Mononuclear cell (primary cell): Measurements from ENCODE around the gene TBC1D22A. TPM values are rescaled to one million over a fixed set of nuclear protein-coding genes. Genes with fewer than 3 reads are reported as not detected.
"Not testable (repeated sequence)": the region's sequence is repeated elsewhere in the genome, so short reads cannot be mapped to it uniquely, and the experiment has no call there.

Experiments
- H3K27me3 ChIP-seq: 2 replicates; pipeline ENCODE4 v1.6.0; 2011; ENCODE audit warnings: low read length, control low read depth; ENCODE audit not compliant: insufficient read depth
- H3K4me1 ChIP-seq: 2 replicates; pipeline ENCODE4 v1.5.1; 2011; ENCODE audit warnings: mild to moderate bottlenecking, low read length, control low read depth; ENCODE audit not compliant: insufficient read depth
- H3K4me3 ChIP-seq: 2 replicates; pipeline ENCODE4 v1.5.1; 2011; ENCODE audit warnings: mild to moderate bottlenecking, low read length, moderate library complexity
- H3K9me3 ChIP-seq: 2 replicates; pipeline ENCODE4 v1.5.1; 2011; ENCODE audit warnings: low read depth, mild to moderate bottlenecking, control low read depth, low read length
- total RNA-seq: library from RNA; depleted of rRNA; stranded (reverse); fragments of >200 nt; gene quantifications from one replicate; pipeline ENCODE4 v1.2.3, GENCODE V29; 2012

TBC1D22A gene
- total RNA-seq, 1 donor: 14.1 TPM

DNA sequence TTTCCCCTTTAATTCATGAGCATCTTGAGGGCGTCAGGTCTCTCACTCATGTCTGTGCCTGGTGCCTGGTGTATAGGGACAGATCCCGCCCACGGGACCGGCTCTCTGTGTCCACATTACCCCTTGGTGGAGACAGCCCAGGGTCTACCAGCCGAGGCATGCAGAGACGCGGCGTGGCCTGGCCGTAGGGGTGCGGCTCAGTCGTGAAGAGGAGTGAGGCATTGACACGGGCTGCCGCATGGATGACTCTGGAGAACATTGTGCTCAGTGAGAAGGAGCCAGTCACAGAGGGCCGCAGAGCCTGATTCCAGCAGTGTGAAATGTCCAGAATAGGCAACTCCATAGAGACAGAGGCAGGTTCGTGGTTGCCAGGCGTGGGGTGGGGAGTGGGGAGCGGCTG is 209.8 kb downstream of the TBC1D22A start:
- Histone ChIP-seq H3K4me1 (peaks cover 6% of the 10 kb centered on the region), H3K4me3 (no peak overlapping the region), H3K9me3 (no peaks in the 10 kb centered on the region), H3K27me3 (no peaks in the 10 kb centered on the region)

DNA sequence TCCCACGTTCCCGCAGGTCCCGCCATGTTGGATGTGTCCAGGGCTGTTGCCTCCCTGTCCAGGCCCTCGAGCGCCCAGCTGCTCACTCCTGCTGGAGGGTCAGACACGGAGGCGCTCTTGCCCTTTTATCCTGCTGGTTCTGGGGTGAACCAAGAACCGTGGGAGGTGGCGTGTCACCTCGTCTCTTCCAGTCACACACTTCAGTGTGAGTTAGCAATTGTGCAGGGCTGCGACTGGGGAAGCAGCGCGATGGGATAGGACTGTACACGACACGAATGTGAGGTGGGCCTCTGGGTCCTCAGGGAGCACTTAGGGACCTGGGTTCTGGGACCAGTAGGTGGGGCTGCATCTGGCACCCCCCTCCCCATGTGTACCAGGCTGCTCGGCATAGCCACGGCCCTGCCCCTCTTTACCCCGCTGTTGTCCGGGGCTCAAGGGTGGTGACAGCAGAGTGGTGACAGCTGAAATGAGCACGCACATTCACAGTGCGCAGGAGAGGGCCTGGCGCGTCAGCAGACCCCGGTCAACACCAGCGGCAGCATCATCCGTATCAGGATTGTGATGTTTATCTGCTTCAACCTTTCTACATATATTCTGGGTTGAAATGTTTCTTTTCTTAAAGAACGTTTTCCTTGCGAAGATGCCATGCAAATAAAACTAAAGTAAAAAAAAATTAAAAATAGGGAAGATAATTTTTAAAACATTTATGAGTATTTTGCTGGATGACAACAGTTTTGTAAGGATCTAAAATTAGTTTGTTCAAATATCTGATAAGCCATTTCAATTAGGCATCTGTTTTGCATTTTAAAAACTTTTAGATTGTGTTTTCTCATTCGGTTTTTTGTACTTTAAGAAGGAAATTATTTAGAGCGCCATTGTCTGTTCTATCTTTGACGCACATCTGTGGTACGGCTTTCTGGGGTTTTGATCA is 210.7 kb downstream of the TBC1D22A start:
- Histone ChIP-seq H3K4me1 (peaks cover 6% of the 10 kb centered on the region), H3K9me3 (no peaks in the 10 kb centered on the region), H3K4me3 (no peak overlapping the region), H3K27me3 (no peaks in the 10 kb centered on the region)

DNA sequence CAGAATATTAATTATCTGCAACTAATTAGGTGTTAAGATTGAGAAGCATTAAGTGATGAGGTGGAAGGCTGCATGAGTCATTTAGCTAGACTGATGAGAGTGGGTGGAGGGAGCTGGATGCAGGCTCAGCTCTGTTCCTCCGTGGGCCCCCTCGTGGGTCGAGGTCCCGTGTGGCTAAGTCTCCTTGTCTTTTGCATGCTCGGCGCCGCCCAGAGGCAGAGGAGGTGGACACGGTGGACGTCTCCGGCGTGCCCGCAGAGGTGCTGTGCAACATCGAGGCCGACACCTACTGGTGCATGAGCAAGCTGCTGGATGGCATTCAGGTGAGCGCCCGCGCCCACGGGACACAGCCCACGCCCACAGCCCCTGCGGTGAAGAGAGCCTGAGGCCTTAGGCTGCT is 211.6 kb downstream of the TBC1D22A start:
- no peak overlapping the region for H3K4me3 ChIP-seq
- no peaks in the 10 kb centered on the region for H3K27me3 ChIP-seq
- H3K9me3 ChIP-seq: no peaks in the 10 kb centered on the region
- peaks cover 6% of the 10 kb centered on the region for H3K4me1 ChIP-seq

DNA sequence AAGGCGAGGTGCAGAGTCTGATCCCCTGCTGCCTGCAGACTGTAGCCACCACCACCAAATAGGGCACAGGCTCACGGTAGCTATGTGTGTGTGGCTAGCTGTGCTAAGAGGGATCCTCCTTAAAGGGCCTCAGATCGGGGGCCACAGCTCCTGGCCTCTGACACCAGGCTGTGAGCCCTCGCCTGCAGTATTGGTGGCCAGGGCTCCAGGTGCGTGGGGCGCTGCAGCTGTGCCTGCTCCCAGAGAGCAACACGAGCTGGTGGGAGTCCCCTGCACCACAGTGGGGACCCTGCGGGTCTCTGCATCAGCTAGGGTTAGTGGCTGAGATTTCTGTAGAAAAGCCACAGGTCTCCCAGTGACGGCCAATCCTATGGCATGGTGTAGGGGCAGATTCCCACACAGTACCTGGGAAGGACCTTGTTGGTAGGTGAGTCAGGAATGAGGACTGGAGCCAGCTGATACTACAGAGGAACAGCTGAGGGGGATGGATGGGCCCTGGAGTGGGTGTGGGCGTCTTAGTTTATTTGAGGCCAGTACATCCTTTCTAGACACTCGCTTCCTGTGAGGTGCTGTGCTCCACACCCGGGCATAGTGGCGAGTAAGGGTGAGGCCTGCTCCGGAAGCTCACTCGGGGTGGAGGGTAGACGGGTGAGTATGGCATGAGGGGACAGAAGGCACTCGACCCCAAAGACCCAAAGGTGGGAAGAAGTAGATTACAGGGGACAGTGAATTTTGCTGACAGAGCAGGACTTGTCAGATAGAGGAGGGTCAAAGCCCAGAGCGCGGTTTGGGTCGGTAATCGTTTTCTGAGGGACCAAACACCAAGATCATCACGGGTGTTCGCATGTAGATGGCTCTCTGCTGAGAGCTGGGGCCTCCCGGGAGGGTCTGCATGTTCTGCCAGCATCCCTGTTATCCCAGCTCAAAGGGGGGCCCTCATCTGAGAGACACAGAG is 212.5 kb downstream of the TBC1D22A start:
- H3K4me3 ChIP-seq: no peak overlapping the region
- H3K4me1 ChIP-seq: no peaks in the 10 kb centered on the region
- no peaks in the 10 kb centered on the region for H3K9me3 ChIP-seq
- H3K27me3 ChIP-seq: no peaks in the 10 kb centered on the region

DNA sequence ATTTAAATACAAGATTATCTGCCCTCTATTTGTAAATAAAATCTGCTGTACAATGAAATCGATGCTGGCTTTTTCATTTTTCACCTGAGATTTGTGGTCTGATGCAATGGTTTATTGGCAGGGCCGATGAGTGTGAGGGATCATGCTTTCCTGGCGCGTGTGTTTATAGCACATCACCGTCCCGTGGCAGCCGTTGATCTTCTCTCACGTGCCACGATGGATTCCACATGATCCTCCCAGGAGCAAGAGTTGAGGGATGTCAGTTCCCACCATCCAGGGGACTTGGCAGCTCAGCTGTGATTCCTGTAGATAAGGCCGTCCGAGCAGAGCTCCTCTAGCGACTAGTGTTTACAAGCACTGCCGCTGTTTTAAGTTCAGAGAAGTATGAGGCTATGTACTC is 213.7 kb downstream of the TBC1D22A start:
- H3K9me3 ChIP-seq: no peaks in the 10 kb centered on the region
- H3K4me1 ChIP-seq: no peaks in the 10 kb centered on the region
- H3K27me3 ChIP-seq: no peaks in the 10 kb centered on the region
- H3K4me3 ChIP-seq: no peak overlapping the region

DNA sequence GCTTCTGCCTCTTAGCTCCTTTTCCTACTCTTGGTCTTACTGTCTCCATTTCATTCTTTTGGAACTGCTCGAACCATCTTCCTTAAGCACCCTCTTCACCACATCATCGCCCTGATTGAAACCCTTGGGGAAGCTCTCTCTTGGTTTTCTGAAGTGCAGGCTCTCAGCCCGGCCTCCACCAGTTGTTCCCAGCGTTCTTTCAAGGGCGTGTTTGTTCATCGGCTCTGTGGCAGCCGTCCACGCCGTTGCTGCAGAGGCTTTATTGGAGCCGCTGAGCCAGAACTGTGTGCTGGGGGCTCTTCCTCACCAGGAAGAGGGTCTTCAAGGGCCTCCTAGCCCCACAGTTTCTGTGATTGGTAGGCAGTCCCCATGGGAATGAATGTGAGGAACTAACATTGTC is 214.1 kb downstream of the TBC1D22A start:
- no peaks in the 10 kb centered on the region for H3K4me1 ChIP-seq
- no peak overlapping the region for H3K4me3 ChIP-seq
- no peaks in the 10 kb centered on the region for H3K27me3 ChIP-seq
- H3K9me3 ChIP-seq: no peaks in the 10 kb centered on the region

DNA sequence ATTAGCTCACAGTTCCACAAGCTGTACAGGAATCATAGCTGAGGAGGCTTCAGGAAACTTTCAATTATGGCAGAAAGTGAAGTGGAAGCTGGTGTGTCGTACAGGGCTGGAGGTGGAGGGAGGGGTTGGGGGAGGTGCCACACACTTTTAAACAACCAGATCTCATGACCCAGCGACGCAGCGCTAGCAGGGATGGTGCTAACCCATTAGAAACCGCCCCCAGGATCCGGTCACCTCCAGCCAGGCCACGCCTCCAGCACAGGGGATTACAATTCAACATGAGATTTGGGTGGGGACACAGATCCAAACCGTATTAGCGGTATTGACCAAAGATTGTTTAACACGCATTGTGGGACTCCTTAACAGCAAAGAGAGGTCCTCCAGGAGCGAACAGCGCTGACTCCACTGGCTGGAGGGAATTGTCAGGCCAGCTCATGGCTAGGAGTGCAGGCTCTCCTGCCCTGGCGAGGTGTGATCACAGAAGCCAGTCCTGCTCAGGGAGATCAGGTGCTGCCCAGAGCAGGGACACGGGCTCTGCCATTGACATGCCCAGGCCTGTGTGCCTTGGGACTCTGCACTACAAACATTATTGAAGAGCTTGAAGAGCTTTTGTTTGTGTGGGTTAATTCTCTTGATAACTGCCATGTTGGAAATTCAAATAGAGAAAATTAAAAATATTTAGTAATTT is 215.3 kb downstream of the TBC1D22A start:
- no peaks in the 10 kb centered on the region for H3K27me3 ChIP-seq
- no peak overlapping the region for H3K4me3 ChIP-seq
- no peaks in the 10 kb centered on the region for H3K9me3 ChIP-seq
- H3K4me1 ChIP-seq: no peaks in the 10 kb centered on the region

DNA sequence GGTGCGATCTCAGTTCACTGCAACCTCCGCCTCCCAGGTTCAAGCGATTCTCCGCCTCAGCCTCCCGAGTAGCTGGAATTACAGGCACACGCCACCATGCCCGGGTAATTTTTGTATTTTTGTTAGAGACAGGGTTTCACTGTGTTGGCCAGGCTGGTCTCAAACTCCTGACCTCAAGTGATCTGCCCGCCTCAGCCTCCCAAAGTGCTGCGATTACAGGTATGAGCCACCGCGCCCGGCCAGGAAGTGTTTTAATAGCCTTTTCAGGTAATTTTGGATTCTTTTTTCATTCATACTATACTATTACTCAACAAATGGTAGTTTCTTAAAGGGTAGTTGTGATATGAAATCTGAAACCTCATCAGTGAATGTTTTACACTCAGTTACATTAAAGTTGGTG is 216.2 kb downstream of the TBC1D22A start:
- H3K4me1 ChIP-seq, H3K27me3 ChIP-seq, H3K9me3 ChIP-seq, H3K4me3 ChIP-seq: not testable (repeated sequence)

DNA sequence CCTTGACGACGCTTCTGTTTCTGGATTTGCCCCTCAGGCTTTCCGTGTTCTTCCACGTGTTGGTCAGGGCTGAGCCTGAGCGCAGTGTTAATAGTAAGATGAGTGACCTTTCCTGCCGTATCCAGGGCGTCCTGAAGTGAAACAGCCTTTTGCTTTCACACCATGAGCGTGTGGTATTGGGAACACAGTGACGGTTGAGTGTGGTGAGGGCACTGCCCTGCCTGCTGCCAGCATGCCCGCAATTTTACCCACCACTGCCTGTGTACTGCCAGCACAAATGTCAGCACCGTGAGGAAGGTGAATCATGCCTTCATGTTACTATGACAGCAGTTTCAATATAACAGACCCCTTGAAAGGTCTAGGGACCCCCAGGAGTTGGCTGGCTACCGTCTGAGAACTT is 217.1 kb downstream of the TBC1D22A start:
- Histone ChIP-seq H3K4me3 (no peak overlapping the region), H3K4me1 (no peaks in the 10 kb centered on the region), H3K9me3 (no peaks in the 10 kb centered on the region), H3K27me3 (no peaks in the 10 kb centered on the region)

DNA sequence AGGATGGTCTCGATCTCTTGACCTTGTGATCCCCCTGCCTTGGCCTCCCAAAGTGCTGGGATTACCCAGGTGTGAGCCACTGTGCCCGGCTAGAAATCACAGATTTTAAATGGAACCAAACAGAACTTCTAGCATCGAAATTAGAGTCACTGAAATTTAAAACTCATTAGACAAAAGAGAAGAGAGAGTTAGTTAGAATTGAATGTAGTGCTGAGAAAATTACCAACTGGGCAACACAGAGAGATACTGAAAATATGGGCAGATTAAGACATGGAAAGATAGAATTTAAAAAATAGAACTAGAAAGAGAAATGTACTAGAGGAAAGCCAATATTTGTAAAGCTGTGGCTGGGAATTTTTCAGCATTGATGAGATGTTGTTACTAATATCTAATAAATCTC is 217.9 kb downstream of the TBC1D22A start:
- no peaks in the 10 kb centered on the region for H3K4me1 ChIP-seq
- no peaks in the 10 kb centered on the region for H3K9me3 ChIP-seq
- H3K27me3 ChIP-seq: no peaks in the 10 kb centered on the region
- H3K4me3 ChIP-seq: no peak overlapping the region

DNA sequence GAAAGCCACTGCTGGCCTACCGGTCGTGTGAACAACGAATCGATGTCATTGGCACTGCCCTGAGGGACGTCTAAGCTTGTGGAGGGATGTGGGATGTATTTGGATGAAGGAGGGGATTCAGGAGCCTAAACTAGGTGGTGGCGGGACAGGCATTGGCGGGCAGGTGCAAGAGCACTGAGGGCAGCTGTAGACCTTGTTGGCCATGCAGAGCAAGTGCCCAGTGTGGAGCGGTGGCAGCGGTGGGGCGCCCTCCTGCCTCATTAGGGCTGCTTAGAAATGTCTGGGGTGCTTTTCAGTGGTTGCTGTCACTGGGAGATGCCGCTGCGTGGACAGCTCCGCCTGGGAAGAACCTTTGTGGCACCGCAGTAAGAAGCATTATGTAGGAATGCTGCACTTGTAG is 220.2 kb downstream of the TBC1D22A start:
- H3K4me3 ChIP-seq: no peak overlapping the region
- no peaks in the 10 kb centered on the region for H3K4me1 ChIP-seq
- H3K27me3 ChIP-seq: no peaks in the 10 kb centered on the region
- no peaks in the 10 kb centered on the region for H3K9me3 ChIP-seq

DNA sequence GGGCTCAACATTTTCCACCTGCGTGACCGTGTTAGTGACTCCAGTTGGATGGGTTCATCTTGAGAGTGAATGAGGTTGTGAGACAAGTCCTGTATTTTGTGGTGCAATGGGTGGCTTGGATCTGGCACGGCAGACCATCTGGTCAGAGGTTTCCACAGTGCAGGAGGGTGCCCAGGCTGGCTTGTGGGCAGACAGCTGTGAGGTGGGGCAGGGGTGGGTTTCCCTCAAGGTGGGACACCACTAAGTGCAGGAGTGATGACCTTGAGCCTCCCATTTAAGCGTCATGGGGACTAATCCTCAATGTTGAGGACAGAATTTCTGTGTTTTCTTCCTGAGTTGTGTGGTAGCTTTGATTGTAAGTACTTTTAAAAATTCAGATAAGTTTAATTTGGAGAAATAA is 220.6 kb downstream of the TBC1D22A start:
- H3K27me3 ChIP-seq: no peaks in the 10 kb centered on the region
- no peak overlapping the region for H3K4me3 ChIP-seq
- no peaks in the 10 kb centered on the region for H3K4me1 ChIP-seq
- H3K9me3 ChIP-seq: no peaks in the 10 kb centered on the region

DNA sequence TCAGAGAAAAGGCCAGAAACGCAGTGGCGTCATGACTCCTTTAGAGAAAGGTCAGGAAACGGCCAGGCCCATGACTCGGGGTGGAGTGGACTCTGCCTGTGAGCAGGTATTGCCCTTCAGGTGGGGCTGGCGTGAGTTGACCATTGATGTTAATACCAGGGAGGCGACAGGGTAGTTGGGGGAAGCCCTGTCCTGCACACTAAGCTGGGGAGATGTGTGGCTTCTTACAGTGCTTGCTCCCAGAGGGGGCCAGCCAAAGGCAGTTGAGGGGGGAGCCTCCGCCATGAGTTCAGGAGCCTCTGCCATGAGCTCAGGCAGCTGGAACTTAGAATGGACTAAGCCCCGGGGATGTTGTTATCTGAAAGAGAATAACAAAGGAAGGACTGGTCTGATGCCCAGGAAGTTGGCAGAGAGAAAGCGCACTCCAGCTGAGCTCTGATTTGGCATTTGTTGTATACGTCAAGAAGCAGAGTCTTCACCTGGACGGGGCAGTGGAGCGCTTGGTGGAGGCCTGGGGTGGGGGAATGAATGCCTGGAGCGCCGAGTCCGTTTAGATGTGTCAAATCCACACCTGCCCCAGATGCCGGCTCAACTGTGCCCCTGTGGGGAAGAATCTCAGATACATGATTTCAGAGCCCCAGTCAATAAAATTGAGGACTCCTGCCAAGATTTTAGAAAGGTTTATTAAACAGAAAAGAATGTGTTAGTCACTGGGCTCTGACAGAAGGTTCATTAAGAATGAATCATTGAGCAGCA is 222.5 kb downstream of the TBC1D22A start:
- H3K4me1 ChIP-seq: no peaks in the 10 kb centered on the region
- H3K9me3 ChIP-seq: no peaks in the 10 kb centered on the region
- no peak overlapping the region for H3K4me3 ChIP-seq
- H3K27me3 ChIP-seq: no peaks in the 10 kb centered on the region

DNA sequence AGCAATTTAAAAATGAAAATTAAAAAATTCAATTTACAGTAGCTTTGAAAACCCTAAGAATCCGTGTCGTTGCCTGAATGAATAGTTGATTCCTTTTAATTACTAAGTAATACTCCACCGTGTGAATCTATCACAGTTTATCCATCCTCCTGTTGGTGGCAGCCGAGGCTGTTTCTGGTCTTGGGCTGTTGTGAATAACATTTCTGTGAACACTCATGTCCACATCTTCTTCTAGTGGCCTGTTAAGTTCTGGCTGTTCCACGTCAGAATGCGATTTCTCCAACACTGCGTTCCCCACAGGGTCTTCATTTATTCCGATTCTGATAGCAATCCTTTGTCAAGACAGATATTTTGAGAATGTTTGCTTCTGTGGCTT is 223.0 kb downstream of the TBC1D22A start:
- no peak overlapping the region for H3K4me3 ChIP-seq
- H3K27me3 ChIP-seq: no peaks in the 10 kb centered on the region
- no peaks in the 10 kb centered on the region for H3K9me3 ChIP-seq
- H3K4me1 ChIP-seq: no peaks in the 10 kb centered on the region
